ENCODE results near the gene ELFN1. TPM values are rescaled to one million over a fixed set of nuclear protein-coding genes. Genes with fewer than 3 reads are reported as not detected.
A peak's percentile ranks its signal among the peaks of the same experiment; 100 is the strongest.

ELFN1 gene
- total RNA-seq, 4 donors from 2014 or later = 1.4 to 2.5 (median 1.9) TPM

- Histone ChIP-seq H3K27ac (no peak overlapping the region), H3K9me3 (no peaks in the 10 kb centered on the region), H3K4me3 (no peak overlapping the region), H3K27me3 (peaks cover 15% of the 10 kb centered on the region), H3K36me3 (no peaks in the 10 kb centered on the region), H3K4me1 (peaks cover 13% of the 10 kb centered on the region)
- WGBS = 46% methylated on average over 5 of the region's 5 CpGs
- DNase-seq (ENCODE audit: low spot score in 2 of 2) = peak in 1 of 2 donors; percentile 76
- TF ChIP-seq POLR2A (IDR thresholded peaks at IDR 0.05) (no peak), CTCF (IDR thresholded peaks at IDR 0.05) (no peak), POLR2AphosphoS5 (IDR thresholded peaks at IDR 0.05) (no peak), EP300 (IDR thresholded peaks at IDR 0.05) (no peak)
Observed at GRCh38 chr7:1706381-1706720, 36.3 kb downstream of the ELFN1 start.

- peaks cover 14% of the 10 kb centered on the region for H3K27me3 ChIP-seq
- no peaks in the 10 kb centered on the region for H3K9me3 ChIP-seq
- peak; percentile 41 to 74 for DNase-seq (ENCODE audit: low spot score in 2 of 2)
- no peak overlapping the region for H3K4me3 ChIP-seq
- no peaks in the 10 kb centered on the region for H3K36me3 ChIP-seq
- 43% methylated on average over 20 of the region's 33 CpGs for WGBS
- H3K4me1 ChIP-seq = peaks cover 13% of the 10 kb centered on the region
- no peak overlapping the region for H3K27ac ChIP-seq
- TF ChIP-seq POLR2AphosphoS5 (IDR thresholded peaks at IDR 0.05) = no peak
- no peak for TF ChIP-seq CTCF (IDR thresholded peaks at IDR 0.05)
- no peak for TF ChIP-seq POLR2A (IDR thresholded peaks at IDR 0.05)
Observed at GRCh38 chr7:1706721-1707613, 36.9 kb downstream of the ELFN1 start.

GRCh38 chr7:1707756-1708595 is 37.9 kb downstream of the ELFN1 start:
- H3K4me1 ChIP-seq = peaks cover 13% of the 10 kb centered on the region
- peaks cover 10% of the 10 kb centered on the region for H3K27me3 ChIP-seq
- no peak overlapping the region for H3K4me3 ChIP-seq
- H3K27ac ChIP-seq = no peak overlapping the region
- 80% methylated on average over 16 of the region's 17 CpGs for WGBS
- no peaks in the 10 kb centered on the region for H3K9me3 ChIP-seq
- DNase-seq (ENCODE audit: low spot score in 2 of 2) = peak; percentile 33 to 45
- no peak for TF ChIP-seq POLR2AphosphoS5 (IDR thresholded peaks at IDR 0.05)
- no peak for TF ChIP-seq CTCF (IDR thresholded peaks at IDR 0.05)
- no peak for TF ChIP-seq POLR2A (IDR thresholded peaks at IDR 0.05)
- TF ChIP-seq EP300 (IDR thresholded peaks at IDR 0.05) = no peak
- no peaks in the 10 kb centered on the region for H3K36me3 ChIP-seq

DNA sequence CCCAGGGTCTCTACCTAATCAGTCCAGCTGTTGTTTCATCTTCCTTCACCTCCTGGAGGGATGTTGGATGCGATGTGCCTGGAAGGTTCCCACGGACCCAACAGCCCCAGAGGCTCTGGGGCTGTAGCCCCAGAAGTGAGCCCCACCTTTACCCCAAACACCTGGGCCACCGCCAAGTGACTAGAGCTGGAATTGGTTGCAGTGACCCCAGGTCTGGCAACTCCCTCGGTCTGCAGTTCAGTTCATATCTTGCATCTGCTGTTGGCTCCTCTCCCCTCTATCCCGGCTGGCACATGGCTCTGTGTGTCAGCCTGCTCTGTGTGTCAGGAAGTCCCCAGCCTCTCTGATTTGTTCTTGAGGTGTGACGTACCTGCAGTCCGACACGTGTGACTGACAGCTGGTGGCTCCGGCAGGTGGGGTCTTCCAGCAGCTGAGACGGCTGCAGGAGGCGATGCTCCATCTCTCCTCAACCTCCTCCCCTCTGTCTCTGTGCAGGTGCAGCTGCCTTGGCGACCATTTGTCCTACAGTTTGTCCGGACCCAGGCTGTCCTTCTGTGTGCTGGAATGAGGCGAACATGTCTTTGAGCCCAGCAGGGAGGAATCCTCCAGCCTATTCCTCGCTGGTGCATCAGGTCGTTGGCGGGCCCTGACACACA is 38.6 kb downstream of the ELFN1 start:
- H3K4me3 ChIP-seq = no peak overlapping the region
- 96% methylated on average over 7 of the region's 17 CpGs for WGBS
- DNase-seq (ENCODE audit: low spot score in 2 of 2) = peak; percentile 38 to 44

More for the DNA sequence above, 38.6 kb downstream of the ELFN1 start:
- TF ChIP-seq POLR2A (IDR thresholded peaks at IDR 0.05) = no peak
- no peak for TF ChIP-seq POLR2AphosphoS5 (IDR thresholded peaks at IDR 0.05)
- TF ChIP-seq EP300 (IDR thresholded peaks at IDR 0.05) = no peak
- TF ChIP-seq CTCF (IDR thresholded peaks at IDR 0.05) = no peak
- Histone ChIP-seq H3K4me1 (peaks cover 13% of the 10 kb centered on the region), H3K27me3 (peaks cover 10% of the 10 kb centered on the region), H3K27ac (no peak overlapping the region), H3K36me3 (no peaks in the 10 kb centered on the region), H3K9me3 (no peaks in the 10 kb centered on the region)
